Measurements from ENCODE around the gene RASSF6. TPM values are rescaled to one million over a fixed set of nuclear protein-coding genes. Genes with fewer than 3 reads are reported as not detected.
"Not testable (repeated sequence)": the region's sequence is repeated elsewhere in the genome, so short reads cannot be mapped to it uniquely, and the experiment has no call there.

Gene RASSF6
- polyA plus RNA-seq, 1 donor from 2014 or later = not detected

DNA sequence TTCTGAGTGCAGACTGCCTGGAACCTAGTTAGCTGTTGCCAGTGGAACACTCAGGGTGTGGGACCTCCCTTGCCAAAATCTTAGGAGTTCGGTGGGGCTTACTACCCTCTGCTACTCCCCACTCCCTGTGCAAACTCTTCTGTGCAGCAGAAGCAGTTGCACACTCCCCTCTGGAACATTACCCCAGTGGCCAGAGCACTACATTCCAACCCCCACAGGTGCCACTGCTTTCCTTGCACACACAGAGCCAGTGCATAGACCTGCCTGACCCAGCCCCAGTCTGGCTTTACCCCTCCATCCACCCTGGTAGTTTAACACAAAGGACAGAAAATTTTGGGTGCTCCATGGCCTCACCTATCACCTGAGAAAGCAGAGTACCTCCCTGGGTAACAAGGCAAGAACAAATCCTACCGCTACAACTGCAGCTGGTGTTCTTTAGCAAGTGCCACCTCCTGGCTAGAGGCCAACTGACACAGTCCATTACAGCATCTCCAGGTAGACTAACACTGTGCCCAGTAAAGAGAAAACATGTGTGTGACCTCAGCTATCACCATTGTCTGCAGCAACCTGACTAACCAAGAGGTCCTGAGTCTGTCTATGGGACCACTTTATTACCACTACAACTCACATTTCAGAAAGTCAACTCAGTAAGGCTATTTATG is 11.5 kb upstream of the RASSF6 start:
- Histone ChIP-seq H3K9me3 (ENCODE audit: low read length) (no peaks in the 10 kb centered on the region), H2AFZ (ENCODE audit: low read depth, low read length) (no peak overlapping the region), H3F3A (ENCODE audit: insufficient read depth, low read length, poor library complexity, severe bottlenecking) (no peaks in the 10 kb centered on the region), H4K20me1 (ENCODE audit: insufficient read depth) (no peaks in the 10 kb centered on the region), H3K27me3 (ENCODE audit: insufficient read depth, low read depth, low read length) (no peaks in the 10 kb centered on the region), H3K79me2 (replicated peaks; ENCODE audit: insufficient read depth, low read length) (no peaks in the 10 kb centered on the region), H3K4me3 (ENCODE audit: low read length) (no peak overlapping the region), H3K36me3 (ENCODE audit: insufficient read depth, low read length) (no peaks in the 10 kb centered on the region), H3K9me2 (ENCODE audit: insufficient read depth, low read length) (no peaks in the 10 kb centered on the region), H3K9ac (ENCODE audit: low read length) (no peak overlapping the region), H3K4me2 (ENCODE audit: low read length) (no peak overlapping the region), H3K27ac (ENCODE audit: low read length) (no peak overlapping the region)
- TF ChIP-seq REST (IDR thresholded peaks at IDR 0.05; ENCODE audit: borderline replicate concordance) (no peak), SMC3 (conservative IDR thresholded peaks at IDR 0.05; ENCODE audit: poor library complexity) (no peak), EZH2 (IDR thresholded peaks at IDR 0.05; ENCODE audit: borderline replicate concordance, insufficient read depth, low read length, poor library complexity, severe bottlenecking) (no peak), TAF1 (IDR thresholded peaks at IDR 0.05; ENCODE audit: low read depth) (no peak), RAD21 (conservative IDR thresholded peaks at IDR 0.05) (no peak), EP300 (conservative IDR thresholded peaks at IDR 0.05; ENCODE audit: poor library complexity, severe bottlenecking) (no peak), POLR2AphosphoS5 (IDR thresholded peaks at IDR 0.05) (no peak), MXI1 (conservative IDR thresholded peaks at IDR 0.05; ENCODE audit: poor library complexity, severe bottlenecking) (no peak)
- TF ChIP-seq, protein P1, sequence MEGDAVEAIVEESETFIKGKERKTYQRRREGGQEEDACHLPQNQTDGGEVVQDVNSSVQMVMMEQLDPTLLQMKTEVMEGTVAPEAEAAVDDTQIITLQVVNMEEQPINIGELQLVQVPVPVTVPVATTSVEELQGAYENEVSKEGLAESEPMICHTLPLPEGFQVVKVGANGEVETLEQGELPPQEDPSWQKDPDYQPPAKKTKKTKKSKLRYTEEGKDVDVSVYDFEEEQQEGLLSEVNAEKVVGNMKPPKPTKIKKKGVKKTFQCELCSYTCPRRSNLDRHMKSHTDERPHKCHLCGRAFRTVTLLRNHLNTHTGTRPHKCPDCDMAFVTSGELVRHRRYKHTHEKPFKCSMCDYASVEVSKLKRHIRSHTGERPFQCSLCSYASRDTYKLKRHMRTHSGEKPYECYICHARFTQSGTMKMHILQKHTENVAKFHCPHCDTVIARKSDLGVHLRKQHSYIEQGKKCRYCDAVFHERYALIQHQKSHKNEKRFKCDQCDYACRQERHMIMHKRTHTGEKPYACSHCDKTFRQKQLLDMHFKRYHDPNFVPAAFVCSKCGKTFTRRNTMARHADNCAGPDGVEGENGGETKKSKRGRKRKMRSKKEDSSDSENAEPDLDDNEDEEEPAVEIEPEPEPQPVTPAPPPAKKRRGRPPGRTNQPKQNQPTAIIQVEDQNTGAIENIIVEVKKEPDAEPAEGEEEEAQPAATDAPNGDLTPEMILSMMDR (IDR thresholded peaks at IDR 0.05; ENCODE audit: poor library complexity, severe bottlenecking) = no peak

- not testable (repeated sequence) for H3K4me3 ChIP-seq (ENCODE audit: low read length); H3K36me3 ChIP-seq (ENCODE audit: insufficient read depth, low read length); H3K4me2 ChIP-seq (ENCODE audit: low read length); H3K27ac ChIP-seq (ENCODE audit: low read length); H3K9me3 ChIP-seq (ENCODE audit: low read length); H3K9me2 ChIP-seq (ENCODE audit: insufficient read depth, low read length); H4K20me1 ChIP-seq (ENCODE audit: insufficient read depth); H2AFZ ChIP-seq (ENCODE audit: low read depth, low read length); H3F3A ChIP-seq (ENCODE audit: insufficient read depth, low read length, poor library complexity, severe bottlenecking); H3K9ac ChIP-seq (ENCODE audit: low read length); H3K79me2 ChIP-seq (replicated peaks; ENCODE audit: insufficient read depth, low read length); H3K27me3 ChIP-seq (ENCODE audit: insufficient read depth, low read depth, low read length)
Observed at GRCh38 chr4:73628834-73629233, 8.6 kb upstream of the RASSF6 start.
